Measurements from ENCODE around the gene LIMA1.

LIMA1 gene

DNA sequence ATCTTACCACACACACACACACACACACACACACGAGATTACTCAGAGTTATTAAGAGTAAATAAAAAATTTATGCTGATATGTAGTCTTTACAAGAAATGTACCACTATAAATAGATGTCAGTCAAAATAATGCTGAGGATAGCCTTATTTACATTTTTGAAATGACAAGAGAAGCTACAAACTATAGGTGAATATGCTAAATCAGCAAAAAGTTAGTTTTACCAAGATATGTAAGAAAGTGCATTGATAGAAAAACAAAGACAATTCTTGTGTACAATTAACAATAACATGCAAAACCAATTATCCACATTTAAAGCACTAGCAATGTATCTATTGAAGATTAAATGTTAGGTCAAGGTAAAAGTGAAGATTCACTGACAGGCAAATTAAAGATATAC lies 69.3 kb downstream of the LIMA1 start:
- DNase-seq: no peak

DNA sequence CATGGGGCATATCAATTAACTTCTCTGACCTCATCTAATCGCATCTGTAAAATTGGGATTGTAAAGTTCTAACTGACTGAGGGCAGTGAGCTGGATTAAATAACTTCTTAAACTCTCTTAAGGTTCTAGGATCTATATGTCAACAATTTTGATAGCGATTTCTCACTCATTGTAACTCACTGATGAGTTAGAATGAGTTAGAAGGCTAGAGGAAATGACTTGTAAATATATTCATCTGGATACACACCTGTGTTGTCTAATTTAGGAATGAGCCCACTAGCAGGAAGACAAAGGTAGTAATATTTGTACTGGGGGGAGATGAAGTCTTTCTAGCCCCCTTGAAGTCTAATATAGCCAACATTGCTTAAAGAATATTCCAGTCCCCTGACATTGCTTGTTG lies 69.9 kb downstream of the LIMA1 start:
- no peak for DNase-seq

DNA sequence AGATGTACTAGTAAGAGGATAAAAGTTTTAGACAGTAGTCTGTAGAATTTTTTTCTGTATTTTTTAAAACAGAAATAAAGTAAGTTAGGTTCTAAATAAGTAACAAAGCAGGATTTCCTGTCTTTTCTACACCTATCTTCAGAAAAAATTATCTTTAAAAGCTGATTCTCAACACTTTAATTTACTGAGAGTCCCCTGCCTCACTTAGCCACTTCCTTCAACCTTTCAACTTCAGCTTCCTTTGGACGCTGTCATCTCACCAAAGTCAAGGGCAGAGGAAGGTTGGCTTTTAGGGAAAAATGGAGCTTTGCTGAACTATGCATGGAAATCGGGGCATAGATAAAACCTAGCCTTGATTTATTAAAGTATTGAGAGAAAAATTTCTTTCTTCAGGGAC lies 71.3 kb downstream of the LIMA1 start:
- DNase-seq: no peak

DNA sequence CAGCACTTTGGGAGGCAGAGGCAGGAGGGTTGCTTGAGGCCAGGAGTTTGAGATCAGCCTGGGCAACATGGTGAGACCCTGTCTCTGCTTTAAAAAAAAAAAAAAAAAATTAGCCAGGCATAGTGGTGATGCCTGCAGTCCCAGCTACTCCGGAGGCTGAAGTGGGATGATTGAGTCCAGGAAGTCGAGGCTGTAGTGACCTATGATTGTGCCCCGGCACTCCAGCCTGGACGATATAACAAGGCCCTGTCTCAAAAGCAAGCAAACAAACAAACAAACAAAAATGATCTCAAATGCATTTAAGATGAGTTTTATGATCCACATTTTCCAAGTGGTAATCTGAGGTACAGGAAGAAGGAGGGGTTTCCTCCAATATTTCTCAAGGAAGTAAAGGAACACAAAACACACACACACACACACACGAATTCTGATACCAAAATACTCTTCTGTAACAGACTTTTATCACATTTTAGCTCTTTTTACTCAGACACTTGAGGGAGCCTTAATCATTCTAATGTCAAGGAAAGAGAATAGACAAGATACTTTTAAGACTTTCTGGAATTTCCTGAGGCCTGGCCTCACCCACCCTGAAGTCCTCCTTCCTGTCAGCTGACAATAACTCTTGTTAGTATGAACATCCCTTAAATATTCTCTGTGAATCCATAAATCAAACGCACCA lies 71.8 kb downstream of the LIMA1 start:
- no peak for DNase-seq

DNA sequence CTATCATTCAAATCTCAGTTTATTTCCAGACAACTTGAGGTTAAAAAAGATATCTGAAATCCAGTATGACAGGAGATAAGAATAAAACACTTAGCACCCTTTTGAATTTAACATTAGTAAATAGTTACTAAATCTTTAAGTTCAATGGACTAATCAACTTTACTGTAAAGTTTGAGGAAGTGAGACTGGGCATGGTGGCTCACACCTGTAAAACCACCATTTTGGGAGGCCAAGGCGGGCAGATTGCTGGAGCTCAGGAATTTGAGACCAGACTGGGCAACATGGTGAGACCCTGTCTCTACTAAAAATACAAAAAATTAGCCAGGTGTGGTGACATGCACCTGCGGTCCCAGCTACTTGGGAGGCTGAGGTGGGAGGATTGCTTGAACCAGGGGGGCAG lies 75.9 kb downstream of the LIMA1 start:
- no peak for DNase-seq

DNA sequence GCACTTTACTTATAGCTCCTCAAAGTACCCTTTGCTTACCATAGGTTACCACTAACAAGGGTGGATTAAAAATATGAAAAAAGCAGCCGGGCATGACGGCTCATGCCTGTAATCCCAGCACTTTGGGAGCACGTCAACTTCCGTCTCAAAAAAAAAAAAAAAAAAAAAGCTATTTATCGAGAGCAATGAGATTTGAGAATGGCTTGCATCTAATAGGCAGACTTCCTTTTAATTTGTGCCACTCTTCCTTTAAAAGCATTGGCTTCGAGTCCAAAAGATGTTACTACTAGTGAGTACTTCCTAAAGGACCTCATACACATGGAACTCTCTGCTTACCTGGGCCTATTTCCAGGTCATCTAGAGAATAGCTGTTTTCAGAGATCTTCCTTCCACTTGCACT lies 77.7 kb downstream of the LIMA1 start:
- DNase-seq: no peak

DNA sequence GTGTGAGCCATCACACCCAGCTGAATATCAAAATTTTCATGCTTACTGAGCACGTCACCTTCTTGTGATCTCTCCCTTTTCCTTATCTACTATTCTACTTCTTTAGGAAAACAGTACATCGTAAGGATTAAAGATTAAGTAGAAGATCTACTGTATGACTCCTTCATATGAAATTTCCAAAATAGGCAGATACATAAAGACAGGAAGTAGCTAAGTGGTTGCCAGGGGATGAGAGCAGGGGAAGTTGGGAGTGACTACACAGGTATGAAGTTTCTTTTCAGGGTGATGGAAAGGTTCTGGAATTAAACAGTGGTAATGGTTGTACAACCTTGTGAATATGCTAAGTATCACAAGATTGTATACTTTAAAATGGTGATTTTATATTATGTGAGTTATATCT lies 79.6 kb downstream of the LIMA1 start:
- no peak for DNase-seq

DNA sequence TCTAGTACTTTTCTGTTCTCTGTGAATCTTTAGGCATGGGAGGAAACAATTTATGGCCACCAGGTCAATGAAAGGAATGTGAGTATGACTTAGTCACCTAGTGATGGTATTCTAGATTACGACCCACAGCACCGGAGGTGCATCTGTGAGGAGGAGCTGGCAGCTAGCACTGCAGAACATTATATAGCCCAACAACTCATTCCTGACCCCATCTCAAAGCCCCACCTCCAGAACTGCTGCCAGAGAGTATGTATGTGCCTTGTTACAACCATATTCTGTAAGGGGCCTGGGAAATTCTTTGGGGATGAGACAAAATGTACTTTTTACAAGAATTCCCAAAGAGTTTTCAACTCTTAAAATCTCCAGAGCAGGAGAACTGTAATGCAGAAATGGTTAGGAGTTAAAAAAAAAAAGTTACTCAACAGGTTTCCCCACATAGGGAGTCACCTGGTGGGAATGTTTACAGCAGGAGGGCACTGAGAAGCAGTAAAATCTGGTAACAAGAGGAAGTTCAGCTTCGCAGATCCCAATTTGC lies 81.3 kb downstream of the LIMA1 start:
- peak; percentile 54 for DNase-seq

DNA sequence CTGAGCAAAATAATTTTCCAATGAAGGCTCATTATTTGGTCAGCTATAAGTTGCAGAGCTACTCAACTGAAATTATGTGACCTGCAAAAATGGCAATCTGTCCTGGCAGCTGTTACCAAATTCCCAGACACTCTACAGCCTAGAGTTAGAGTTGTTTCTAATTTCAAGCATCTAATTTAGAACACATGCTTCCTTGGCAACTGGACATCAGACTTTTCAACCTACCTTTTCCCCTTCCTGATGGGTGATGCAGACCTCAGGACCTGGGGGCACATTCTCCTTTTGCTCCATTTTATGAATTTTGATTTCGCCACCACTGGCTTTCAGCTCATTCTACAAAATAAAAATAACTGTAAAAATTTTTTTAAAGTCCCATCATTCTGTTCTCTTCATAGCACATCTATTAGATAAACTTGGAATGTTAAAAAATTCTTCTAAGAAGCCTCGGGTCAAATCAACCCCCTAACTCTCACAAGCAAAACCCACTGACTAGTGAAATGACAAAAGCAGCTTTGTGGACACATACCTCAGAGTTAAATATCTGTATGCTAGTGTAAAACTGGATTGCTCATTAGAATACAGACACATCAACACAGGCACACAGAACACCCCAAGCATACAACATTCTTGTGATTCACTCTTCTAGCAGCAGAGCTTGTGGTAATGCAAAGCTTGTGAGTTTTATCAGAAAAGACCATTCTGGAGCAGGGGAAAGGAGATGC lies 82.6 kb downstream of the LIMA1 start:
- DNase-seq: no peak

DNA sequence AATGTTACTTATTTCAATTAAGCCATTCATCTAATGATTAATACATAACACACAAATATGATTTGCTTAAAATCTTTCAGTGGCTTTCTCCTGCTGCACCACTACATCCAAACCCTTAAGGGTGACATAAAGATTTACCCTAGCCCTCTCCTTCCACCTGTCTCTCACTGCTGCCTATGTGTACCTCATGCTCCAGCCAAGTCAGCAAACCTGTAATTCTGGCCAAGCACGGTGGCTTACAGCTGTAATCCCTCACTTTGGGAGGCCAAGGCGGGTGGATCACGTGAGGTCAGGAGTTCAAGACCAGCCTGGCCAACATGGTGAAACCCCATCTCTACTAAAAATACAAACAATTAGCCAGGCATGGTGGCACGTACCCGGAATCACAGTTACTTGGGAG lies 84.5 kb downstream of the LIMA1 start:
- DNase-seq: no peak

DNA sequence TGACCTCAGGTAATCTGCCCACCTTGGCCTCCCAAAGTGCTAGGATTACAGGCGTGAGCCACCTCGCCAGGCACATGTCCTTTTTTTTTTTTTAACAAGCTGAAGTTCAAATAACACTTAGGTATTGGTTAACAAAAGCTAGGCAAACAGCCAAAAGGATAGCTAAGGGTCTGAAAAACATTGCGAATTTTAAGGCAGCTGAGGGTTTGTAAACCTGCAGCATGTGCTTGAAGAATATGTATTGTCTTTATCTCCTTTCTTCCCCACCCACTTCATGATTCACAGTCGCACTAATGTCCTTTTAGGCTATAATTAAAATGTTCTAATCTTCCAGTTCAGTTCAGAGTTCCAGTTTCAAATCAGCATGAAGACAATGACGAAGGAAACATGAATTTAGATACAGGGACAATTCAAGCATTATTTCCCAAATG lies 86.0 kb downstream of the LIMA1 start:
- DNase-seq: no peak

DNA sequence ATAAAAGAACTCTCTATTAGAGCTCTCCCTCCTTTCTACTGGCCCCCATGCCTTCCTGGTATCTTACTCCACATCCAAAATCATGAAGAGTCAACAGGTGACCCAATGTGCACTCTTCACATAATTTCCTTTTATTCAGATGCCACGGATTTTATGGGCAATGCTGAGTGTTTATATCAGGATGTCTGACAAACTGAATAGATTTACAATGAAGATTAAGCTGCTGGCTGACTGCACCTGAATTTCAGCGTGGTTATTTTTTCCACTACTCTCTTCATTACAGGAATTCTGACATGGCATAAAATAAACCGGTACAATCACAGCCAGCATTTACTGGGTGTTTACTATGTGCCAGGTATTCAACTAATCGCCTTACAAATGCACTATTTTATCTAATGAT lies 86.8 kb downstream of the LIMA1 start:
- no peak for DNase-seq

DNA sequence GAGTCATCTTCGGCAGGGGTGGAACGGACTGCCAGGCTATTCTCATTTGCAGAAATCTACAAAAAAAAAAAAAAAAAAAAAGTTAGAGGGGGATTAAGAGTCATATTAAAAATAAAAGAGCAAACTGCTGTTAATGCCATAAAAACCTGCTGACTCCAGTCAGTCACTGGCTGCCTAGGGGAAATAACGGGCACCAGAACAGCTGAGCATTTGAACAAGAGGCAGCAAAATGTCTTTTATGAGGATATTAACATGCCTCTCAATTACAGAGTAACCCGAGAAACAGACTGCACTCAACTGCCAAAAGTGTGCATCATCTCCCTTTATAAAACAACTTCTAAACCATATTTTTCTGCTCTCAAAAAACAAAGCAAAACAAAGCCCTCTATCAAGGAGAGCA lies 87.5 kb downstream of the LIMA1 start:
- no peak for DNase-seq

DNA sequence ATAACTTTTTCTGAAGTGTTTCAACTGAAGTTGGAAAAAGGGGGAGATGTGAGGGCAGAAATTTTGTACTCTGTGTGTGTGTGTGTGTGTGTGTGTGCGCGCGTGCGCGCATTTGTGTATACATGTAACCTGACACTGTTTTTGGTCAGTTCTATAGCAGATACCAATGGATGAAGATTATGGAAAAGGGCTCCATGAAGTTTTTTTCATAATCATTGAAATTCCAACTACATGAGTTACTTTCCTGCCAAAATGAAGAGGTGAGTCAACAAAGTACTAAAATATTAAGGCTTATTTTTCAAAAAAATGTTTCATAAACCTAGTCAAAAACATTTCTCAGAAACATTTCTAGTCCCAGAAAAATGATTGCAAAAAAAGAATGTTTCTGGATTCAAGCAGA lies 90.4 kb downstream of the LIMA1 start:
- no peak for DNase-seq

DNA sequence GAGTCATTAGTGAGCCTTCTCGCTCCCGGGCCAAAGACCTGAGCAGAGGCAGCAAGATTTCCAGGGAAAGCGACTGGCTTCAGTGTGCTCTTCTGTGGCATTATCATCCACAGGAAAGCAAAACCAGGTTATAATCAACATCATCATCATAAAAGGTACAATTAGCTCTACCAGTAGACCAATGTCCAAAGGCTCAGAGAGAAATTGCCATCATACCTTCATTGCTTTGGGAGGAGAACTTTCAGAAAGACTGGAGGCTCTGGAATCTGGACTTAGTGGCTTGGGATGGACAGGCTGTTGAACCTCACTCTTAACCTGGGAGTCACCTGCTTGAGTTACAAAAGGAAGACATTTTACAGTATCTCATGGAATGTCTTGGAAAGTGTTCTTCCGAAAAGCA lies 91.1 kb downstream of the LIMA1 start:
- no peak for DNase-seq

DNA sequence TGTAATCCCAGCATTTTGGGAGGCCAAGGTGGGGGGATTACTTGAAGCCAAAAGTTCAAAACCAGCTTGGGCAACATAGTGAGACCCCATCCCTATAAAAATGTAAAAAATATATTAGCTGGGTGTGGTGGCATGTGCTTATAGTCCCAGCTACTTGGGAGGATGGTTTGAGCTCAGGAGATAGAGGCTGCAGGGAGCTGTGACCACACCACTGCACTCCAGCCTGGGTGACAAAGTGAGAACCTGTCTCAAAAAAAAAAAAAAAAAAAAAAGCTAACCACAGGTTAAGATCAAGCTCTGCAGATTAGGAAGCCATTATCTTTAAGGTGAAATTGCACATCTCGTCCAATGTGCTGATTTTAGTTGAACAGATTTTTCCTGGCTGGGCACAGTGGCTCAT lies 92.5 kb downstream of the LIMA1 start:
- DNase-seq: no peak

DNA sequence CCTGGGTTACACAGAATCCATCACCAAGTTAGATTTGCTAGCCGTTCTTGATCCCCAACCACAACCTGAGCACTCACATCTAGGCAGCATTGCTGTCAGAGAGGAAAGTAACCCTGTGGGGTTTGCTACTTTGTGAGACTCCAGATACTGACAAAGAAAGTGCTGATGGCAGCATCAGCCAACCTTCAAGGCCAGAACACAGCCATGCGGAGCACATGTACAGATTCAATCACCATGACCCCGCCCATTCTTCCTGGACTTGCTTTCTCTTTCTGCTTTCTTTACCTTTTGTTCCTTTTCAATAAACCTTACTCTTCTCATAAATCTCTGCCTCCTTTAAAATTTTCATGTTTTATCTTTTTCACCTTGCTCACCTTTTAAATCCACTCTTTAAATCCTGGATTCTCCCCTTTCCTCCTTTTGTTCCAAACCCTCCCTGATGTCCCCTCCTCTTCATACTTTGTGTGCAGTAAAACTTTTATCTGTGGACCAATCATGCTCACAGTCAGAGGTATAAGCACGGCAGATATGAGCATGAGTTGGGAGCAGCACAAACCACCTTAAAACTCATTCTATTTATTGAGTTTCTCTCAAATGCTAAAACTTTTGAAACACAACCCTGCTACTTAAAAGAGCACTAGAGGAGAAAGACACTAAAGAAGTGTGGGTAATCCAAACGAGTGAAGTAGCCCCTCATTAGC lies 94.3 kb downstream of the LIMA1 start:
- no peak for DNase-seq

DNA sequence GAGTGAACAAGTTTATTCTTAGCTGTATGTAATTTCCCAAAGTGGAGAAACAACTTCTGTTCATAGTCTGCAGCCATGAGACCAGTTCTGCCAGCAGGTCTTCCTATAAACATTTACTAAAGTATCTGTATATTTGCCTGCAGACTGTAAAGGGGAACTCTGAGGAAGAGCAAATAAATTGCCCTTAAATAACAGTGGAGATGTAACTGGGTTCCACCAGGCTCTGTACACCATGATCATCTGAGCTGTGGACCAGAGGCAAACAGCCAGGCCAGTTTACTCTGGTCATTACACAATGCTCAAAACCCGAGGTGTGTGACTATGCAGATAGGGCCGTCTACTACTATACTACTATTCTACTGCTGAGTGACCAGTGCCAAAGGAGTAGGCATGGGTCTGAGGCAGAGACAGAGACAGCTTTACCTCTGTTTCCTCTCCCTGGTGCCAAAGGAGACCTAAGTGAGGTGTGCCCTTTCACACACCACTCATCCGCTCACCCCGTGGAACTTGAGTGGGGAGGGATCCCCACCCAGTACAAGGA lies 95.0 kb downstream of the LIMA1 start:
- DNase-seq: no peak

DNA sequence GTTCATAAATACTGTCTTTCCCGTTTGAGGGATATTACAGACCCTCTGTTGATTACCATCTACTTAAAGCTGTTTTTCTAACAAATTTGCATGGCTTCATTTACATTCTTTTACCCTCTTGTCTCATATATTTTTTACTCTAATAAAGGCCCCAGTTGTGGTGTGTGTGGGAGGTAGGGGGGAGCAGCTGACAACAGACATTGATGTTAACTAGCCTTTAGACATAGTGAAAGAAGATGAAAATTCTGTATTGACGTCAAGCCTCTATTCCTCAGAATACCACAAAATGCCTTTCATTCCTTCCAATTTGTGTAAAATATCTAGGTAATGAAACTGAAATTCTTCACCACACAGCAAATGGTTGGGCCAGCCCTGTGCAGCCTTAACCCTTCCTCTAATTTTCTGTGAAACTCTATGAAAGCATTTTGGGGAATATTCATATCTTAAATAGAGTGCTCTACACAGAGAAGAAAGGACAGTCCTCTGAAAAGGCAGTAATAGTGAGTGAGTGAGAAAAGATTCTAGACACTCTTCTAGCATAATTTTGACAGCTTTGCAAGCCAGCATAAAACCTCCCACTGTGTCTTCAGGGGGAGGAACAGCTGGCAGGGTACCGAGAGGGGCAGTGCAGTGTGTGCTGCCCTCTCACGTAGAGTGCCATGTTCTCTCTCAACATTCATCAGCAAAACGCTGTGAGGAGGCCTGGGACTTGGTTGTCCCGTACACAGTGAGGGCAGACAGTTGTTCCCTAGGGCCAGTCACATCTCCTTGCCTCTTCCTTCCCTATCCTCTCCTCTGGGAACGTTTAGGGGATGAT lies 96.0 kb downstream of the LIMA1 start:
- no peak for DNase-seq

DNA sequence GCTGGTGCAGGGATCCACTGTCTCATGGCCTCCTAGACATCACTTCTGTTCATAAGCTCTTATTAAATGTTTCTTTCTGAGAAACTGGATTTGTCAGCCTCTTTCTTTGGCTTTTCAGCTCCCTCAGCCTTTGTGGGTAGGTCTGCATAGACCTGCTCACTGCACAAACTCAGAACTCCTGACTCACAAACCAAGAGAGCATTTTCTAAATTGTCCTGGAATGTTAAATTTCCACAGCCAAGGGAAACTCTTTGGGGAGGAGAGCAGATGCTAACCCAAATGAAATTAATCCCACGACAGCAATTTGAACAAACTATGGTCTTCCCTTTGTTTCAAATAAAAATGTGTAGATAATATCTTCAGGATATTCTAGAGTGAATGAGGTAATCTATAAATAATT lies 96.6 kb downstream of the LIMA1 start:
- no peak for DNase-seq

DNA sequence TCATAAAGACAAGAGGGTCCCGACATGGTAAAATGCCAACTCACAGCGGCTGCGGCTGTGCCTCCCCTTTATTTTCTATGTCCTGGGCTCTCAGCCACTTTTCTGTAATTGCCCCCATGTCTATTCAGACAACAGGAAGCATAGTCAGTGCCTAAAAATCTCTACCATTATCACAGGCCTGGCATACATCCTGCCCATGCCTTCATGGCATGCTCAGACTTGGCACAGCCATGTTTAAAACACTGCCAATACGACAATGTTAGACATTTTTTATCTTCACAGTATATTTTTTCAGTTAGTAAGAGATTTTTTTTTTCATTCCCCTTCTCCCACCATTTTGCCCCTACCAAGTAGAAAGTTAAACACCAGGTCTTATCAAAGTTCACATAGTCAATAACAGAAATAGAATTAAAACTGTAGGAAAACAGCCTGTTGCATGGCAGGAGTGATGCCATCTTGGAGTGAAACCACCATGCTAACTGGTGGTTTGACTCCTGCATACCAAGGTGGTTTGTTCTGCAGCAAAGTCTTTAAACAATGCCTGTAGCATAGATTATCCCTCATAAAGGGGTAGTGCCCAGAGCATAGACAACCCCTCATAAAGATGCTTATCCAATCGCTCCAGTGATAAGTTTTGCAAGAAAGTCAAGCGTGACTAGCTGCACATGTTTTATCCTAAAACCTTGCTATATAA lies 97.2 kb downstream of the LIMA1 start:
- DNase-seq: no peak

DNA sequence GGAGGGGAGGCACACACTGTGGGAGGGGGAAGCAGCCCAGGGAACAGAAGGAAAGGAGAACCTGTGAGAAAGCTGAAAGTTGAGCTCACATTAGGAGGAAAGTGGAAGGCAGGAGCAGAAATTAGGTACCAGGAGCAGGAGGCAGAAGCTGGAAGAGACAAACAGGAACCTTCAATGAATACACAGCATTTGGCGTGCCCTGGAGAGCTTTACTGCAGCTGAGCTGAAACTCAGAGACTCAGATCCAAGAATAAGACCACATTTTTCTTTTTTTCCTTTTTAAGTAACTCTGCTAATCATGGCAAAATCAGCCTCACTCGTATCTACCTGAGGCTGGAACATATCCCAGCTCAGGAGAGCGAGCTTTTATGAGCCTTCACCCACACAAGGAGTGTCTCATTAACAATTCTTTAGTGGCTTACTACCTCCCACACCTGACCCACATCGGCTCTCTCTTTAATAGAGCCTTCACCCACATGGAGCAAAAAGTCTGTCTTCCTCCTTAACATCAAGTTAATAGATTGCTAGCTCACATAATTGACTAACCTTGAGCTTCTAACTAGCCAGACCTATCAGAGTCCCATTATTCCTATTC lies 97.9 kb downstream of the LIMA1 start:
- DNase-seq: no peak

All from NCI-H510A treated with DMSO at 0.1 percent for 48 hours (cell line).